Muscle of back (tissue), 11 donors: ENCODE data around the gene PGPEP1. TPM values are rescaled to one million over a fixed set of nuclear protein-coding genes. Genes with fewer than 3 reads are reported as not detected.
"Not testable (repeated sequence)": the region's sequence is repeated elsewhere in the genome, so short reads cannot be mapped to it uniquely, and the experiment has no call there.

Experiments
- DNase-seq, 3 donors: peaks; one replicate each; pipeline versions ENCODE4 v3.0.0 to v3.0.0-alpha.2; 2013
- polyA plus RNA-seq, 10 donors: library from polyadenylated mRNA; unstranded; fragments of 120-200 nt; gene quantifications; one replicate each; pipeline ENCODE4 v1.2.1, GENCODE V29; 2013; ENCODE audit not compliant: insufficient read length in 10 of 10

The PGPEP1 gene
- polyA plus RNA-seq, 10 donors, result 8.6 to 15.8 (median 10.2) TPM

- no peak for DNase-seq
These were observed 11.4 kb upstream of the PGPEP1 start for GRCh38 chr19:18329035-18329376.

- no peak for DNase-seq
These were observed 9.5 kb upstream of the PGPEP1 start for GRCh38 chr19:18330868-18331267.

- DNase-seq, result no peak
These were observed 7.4 kb upstream of the PGPEP1 start for GRCh38 chr19:18332917-18333530.

DNA sequence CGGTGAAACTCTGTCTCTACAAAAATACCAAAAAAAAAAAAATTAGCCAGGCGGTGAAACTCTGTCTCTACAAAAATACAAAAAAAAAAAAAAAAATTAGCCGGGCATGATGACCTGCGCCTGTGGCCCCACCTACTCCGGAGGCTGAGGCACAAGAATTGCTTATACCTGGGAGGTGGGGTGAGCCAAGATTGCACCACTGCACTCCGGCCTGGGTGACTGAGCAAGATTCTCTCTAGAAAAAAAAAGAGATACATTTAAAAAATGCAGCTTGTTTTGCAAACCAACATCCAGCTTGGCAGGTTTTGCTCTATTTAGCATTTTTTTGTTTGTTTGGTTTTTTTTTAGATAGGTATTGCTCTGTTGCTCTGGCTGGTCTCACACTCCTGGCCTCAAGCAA, 6.7 kb upstream of the PGPEP1 start:
- DNase-seq, result no peak

- no peak for DNase-seq
These were observed 4.3 kb upstream of the PGPEP1 start for GRCh38 chr19:18336121-18336520.

DNA sequence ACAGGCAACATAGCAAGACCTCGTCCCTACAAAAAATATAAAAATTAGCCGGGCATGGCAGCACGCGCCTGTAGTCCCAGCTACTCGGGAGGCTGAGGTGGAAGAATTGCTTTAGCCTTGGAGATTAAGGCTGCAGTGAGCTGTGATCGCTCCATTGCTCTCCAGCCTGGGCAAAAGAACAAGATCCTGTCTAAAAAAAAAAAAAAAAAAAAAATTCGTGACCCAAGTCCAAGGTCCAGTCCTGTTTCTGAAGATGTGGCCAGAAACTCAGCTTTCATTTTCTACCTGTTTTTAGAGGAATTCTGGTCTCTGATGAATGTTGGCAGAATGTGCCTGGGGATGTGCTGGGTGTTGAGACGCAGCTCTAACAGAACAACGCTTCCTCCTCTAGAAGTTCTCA, 1.9 kb upstream of the PGPEP1 start:
- DNase-seq, result no peak

- DNase-seq, result peak in 1 of 3 donors; percentile 33
These were observed 675 bp upstream of the PGPEP1 start for GRCh38 chr19:18339723-18340122.

DNA sequence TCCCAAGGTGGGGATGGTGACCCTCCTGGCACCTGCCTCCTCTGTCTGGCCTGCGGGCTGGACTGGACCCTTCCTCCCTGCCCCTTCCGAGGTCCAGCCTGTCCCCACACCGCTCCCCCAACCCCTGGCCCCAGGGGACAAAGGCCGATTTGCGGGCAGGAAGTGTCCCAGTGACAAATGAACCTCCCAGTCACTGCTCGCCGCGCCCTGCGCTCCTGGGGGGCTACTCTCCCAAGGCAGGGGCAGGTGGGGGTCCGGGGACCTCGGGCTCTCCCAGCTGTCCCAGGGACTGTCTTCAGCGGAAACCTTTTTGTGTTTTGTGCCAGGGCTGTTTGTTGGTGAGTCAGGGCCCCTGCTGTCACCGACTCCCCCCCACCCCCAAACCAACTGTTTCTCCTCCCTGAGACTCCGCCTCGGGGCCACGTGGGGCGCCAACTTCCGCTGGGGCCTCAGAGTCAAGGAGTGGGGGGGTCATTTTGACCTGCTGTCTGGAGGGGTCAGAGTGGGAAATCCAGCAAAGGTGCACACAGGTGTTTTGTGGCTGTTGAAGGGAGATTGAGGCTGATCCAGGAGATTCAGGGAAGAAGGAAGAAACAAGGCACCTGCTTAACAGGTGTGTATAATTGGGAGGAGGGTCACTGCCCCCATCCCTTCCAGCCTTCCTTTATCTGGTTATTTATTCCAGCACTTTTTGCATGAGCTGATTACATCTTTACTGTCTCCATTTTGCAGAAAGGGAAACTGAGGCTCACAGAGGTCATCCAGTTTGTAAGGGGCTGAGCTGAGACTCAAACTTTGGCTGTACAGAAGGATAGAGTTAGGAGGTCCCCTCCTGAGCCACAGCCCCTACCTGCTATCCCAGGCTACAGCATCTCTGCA, 831 bp downstream of the PGPEP1 start:
- DNase-seq, result peak in 1 of 3 donors; percentile 59

- no peak for DNase-seq
These were observed 1.8 kb downstream of the PGPEP1 start for GRCh38 chr19:18342090-18342632.

GRCh38 chr19:18344582-18344950, 4.2 kb downstream of the PGPEP1 start:
- DNase-seq, result no peak

GRCh38 chr19:18345296-18345695, 4.9 kb downstream of the PGPEP1 start:
- no peak for DNase-seq

DNA sequence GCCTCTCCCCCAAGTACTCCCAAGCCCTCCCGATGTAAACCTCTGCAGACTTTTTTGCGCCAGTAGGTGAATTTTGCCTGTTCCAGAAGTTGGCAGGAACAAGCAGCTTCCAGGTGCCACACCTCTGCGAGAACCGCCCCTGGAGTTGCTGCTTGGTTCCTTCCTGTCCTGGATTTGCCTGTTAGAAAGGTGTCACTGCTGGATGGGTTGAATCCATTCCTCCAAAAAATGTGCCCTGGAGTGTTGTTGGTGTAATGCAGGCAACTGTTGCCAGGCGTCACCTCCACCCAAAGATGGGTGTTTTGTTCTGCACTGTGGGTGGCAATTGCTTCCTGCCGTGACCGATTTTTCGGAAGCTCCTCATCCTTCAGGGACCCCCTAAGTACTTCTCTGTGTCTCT, 5.7 kb downstream of the PGPEP1 start:
- DNase-seq, result no peak

- no peak for DNase-seq
These were observed 7.8 kb downstream of the PGPEP1 start for GRCh38 chr19:18348171-18348570.

DNA sequence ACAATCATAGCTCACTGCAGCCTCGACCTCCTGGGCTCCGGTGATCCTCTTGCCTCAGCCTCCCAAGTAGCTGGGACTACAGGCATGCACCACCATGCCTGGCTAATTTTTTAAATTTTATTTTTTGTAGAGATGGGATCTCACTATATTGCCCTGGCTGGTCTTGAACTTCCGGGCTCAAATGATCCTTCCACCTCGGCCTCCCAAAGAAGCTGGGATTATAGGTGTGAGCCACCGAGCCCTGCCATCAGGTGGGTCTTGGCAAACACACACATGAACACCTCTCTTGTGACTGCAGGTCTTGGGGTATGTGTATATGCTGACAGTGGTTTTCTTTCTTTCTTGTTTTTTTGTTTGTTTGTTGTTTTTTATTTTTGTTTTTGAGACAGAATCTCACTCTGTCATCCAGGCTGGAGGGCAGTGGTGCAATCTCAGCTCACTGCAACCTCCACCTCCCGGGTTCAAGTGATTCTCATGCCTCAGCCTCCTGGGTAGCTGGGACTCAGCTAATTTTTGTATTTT, 8.5 kb downstream of the PGPEP1 start:
- DNase-seq, result not testable (repeated sequence)

DNA sequence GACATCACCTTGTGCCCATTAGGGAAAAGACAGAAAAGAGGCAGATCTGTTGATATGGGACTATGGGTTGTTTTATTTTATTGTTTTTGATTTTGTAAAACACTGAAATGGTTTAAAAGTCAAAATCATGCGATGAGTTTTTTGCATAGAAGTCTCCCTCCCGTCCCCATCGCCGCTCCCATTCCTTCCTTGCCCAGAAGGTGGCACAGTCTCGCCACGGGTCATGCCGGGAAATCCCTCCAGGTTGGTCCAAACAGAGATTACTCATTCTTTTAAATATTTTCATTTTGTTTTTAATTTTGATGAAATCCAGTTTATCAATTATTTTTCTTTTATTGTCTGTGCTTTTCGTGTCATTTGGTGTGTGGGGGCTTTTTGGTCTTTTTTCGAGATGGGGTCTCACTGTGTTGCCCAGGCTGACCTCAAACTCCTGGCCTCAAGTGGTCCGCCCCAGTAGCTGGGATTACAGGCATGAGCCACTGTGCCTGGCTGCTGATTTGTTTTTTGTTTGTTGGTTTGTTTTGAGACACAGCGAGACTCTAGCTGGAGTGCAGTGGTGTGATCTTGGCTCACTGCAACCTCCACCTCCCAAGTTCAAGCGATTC, 9.2 kb downstream of the PGPEP1 start:
- peak in 1 of 3 donors; percentile 47 for DNase-seq

- DNase-seq, result no peak
These were observed 10.1 kb downstream of the PGPEP1 start for GRCh38 chr19:18350490-18350889.

- DNase-seq, result no peak
These were observed 11.1 kb downstream of the PGPEP1 start for GRCh38 chr19:18351544-18351943.

DNA sequence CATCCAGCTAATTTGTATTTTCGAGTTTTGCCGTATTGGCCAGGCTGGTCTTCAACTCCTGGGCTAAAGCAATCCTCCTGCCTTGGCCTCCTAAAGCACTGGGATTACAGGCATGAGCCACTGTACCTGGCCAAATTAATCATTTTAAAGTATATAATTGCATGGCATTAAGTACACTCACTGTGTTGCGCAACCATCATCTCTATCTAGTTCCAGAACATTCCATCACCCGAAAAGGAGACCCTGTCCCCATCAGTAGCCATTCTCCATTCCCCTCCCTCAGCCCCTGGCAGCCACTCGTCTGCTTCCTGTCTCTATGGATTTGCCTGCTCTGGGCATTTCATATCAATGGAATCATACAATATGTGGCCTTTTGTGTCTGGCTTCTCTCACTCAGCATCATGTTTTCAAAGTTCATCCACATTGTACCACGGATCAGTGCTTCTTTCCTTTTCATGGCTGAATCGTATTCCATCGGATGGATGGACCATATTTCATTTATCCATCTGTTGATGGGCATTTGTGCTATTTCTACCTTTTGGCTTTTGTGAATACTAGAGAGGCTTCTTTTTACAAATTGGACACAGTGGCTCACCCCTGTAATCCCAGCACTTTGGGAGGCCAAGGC, 13.1 kb downstream of the PGPEP1 start:
- no peak for DNase-seq

GRCh38 chr19:18354743-18355142, 14.3 kb downstream of the PGPEP1 start:
- DNase-seq, result not testable (repeated sequence)

DNA sequence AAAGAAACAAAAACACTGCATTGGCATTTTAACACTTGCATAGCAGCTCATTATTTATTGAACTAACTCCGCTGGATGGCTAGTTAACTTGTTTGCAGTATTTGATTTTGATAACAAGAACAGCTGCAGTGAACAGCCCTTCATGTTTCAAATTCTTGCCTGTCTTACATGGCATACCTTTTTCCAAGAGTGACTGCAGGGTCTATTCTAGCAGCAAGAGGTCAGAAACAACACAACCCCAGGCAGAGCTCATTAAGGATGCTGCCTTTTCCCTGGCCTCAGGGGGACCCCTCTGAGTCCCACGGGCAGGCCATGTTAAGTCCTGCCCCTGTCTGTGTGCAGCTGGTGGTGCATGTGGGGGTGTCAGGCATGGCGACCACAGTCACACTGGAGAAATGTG, 16.6 kb downstream of the PGPEP1 start:
- no peak for DNase-seq

GRCh38 chr19:18361646-18362045, 21.2 kb downstream of the PGPEP1 start:
- no peak for DNase-seq

- DNase-seq, result no peak
These were observed 22.6 kb downstream of the PGPEP1 start for GRCh38 chr19:18362934-18363542.
